Measurements from ENCODE around the gene MAX. TPM values are rescaled to one million over a fixed set of nuclear protein-coding genes. Genes with fewer than 3 reads are reported as not detected.

The MAX gene

DNA sequence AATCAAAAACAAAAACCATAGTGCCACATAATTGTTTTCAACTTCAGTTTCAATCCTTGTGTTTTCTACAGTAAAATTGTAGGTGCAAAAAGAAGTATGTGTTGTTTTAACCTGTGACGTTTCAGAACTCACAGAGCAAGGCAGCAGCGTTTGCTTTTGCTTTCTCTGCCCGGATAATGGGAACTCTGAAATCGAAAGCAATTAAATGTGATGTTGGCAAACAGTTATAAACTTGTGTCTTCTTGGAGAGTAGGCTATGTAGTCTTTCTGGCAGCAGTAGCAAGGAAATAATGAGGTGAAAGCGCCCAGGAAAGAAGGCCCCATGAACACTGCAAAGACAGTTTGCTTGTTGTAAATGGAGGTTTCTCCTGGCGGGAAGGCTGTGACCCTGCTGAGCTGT, 76.5 kb downstream of the MAX start:
- Histone ChIP-seq H3K4me1 (ENCODE audit: control insufficient read depth, insufficient read depth, low read depth, low read length) (no peaks in the 10 kb centered on the region), H3K9me3 (ENCODE audit: control insufficient read depth, low read length) (no peaks in the 10 kb centered on the region), H3K79me1 (replicated peaks; ENCODE audit: low read length, poor library complexity, severe bottlenecking) (peaks cover 2% of the 10 kb centered on the region), H2AK5ac (ENCODE audit: low read length, severe bottlenecking) (no peak overlapping the region), H3K23ac (ENCODE audit: low read length in 2 of 2) (no peak overlapping the region), H2BK5ac (ENCODE audit: low read depth, low read length, poor library complexity, severe bottlenecking) (no peak overlapping the region), H4K91ac (ENCODE audit: low read length) (no peak overlapping the region), H3K4ac (ENCODE audit: low read depth in 1 of 2, low read length in 2 of 2) (no peak overlapping the region), H3K4me3 (ENCODE audit: insufficient read depth in 1 of 2, low read depth in 1 of 2, low read length in 2 of 2) (no peak overlapping the region), H3K27ac (ENCODE audit: low read length, poor library complexity, severe bottlenecking) (no peak overlapping the region), H2BK12ac (ENCODE audit: low read length in 2 of 2) (no peak overlapping the region), H3K9ac (ENCODE audit: low read length) (no peak overlapping the region), H2BK15ac (ENCODE audit: low read depth, poor library complexity, severe bottlenecking) (no peak overlapping the region), H3K36me3 (ENCODE audit: control insufficient read depth in 1 of 2, insufficient read depth in 2 of 2, low read depth in 1 of 2, low read length in 2 of 2) (peaks cover 12 to 24% of the 10 kb centered on the region in 2 experiments), H3K27me3 (ENCODE audit: control insufficient read depth in 1 of 2, insufficient read depth in 1 of 2, low read length in 2 of 2) (no peaks in the 10 kb centered on the region), H2AFZ (ENCODE audit: low read depth, low read length) (no peak overlapping the region), H2BK120ac (ENCODE audit: low read depth, low read length) (no peak overlapping the region), H4K8ac (ENCODE audit: low read length) (no peak overlapping the region), H3K4me2 (ENCODE audit: low read length, poor library complexity, severe bottlenecking) (no peak overlapping the region), H3K18ac (ENCODE audit: low read depth in 1 of 2, low read length in 2 of 2) (no peak overlapping the region), H3K14ac (ENCODE audit: low read length in 2 of 2) (no peak overlapping the region)
- WGBS, result 97% methylated on average over 6 of the region's 6 CpGs
- DNase-seq, result no peak

Small RNA genes lying within 50 kb of the gene (small RNA-seq; reads per million reads assigned to genes)
- gene MIR4706 (ENCODE audit: low read depth) (not detected), gene RNU2-14P (ENCODE audit: low read depth) (1.2 reads per million)
